CD4-positive, alpha-beta T cell treated with Interleukin-4 for 4 hours (primary cell): ENCODE results near the gene UNC5A.

ENCODE experiments used
- DNase-seq: peaks from one replicate; pipeline ENCODE4 v3.0.0-alpha.2; 2020

The UNC5A gene

GRCh38 chr5:176822041-176822792, 11.9 kb downstream of the UNC5A start:
- DNase-seq: no peak

- DNase-seq: no peak
Observed at GRCh38 chr5:176822793-176823481, 12.6 kb downstream of the UNC5A start.

- DNase-seq: no peak
Observed at GRCh38 chr5:176823869-176824412, 13.6 kb downstream of the UNC5A start.

GRCh38 chr5:176824604-176825003, 14.2 kb downstream of the UNC5A start:
- DNase-seq: no peak

- DNase-seq: no peak
Observed at GRCh38 chr5:176825234-176825633, 14.9 kb downstream of the UNC5A start.

- DNase-seq: no peak
Observed at GRCh38 chr5:176825957-176826356, 15.6 kb downstream of the UNC5A start.

- DNase-seq: no peak
Observed at GRCh38 chr5:176827736-176828414, 17.5 kb downstream of the UNC5A start.

- DNase-seq: no peak
Observed at GRCh38 chr5:176829320-176829719, 19.0 kb downstream of the UNC5A start.

GRCh38 chr5:176830422-176830994, 20.1 kb downstream of the UNC5A start:
- no peak for DNase-seq

GRCh38 chr5:176830995-176831423, 20.6 kb downstream of the UNC5A start:
- no peak for DNase-seq

GRCh38 chr5:176831425-176831824, 21.1 kb downstream of the UNC5A start:
- no peak for DNase-seq

GRCh38 chr5:176832162-176832561, 21.8 kb downstream of the UNC5A start:
- DNase-seq: no peak

- no peak for DNase-seq
Observed at GRCh38 chr5:176833286-176833685, 22.9 kb downstream of the UNC5A start.

GRCh38 chr5:176835918-176836317, 25.6 kb downstream of the UNC5A start:
- no peak for DNase-seq

GRCh38 chr5:176836811-176837706, 26.7 kb downstream of the UNC5A start:
- DNase-seq: no peak

- peak; percentile 38 for DNase-seq
Observed at GRCh38 chr5:176837707-176838115, 27.4 kb downstream of the UNC5A start.

GRCh38 chr5:176843673-176844072, 33.3 kb downstream of the UNC5A start:
- no peak for DNase-seq

- DNase-seq: no peak
Observed at GRCh38 chr5:176844281-176844680, 33.9 kb downstream of the UNC5A start.

GRCh38 chr5:176844706-176845391, 34.5 kb downstream of the UNC5A start:
- no peak for DNase-seq

GRCh38 chr5:176845392-176845713, 35.0 kb downstream of the UNC5A start:
- DNase-seq: no peak

GRCh38 chr5:176846335-176847140, 36.2 kb downstream of the UNC5A start:
- DNase-seq: no peak
